Psoas muscle (tissue), 8 donors: ENCODE measurements around the gene FAT1. TPM values are rescaled to one million over a fixed set of nuclear protein-coding genes. Genes with fewer than 3 reads are reported as not detected.

Experiments
- ATAC-seq, 4 donors: fragments of 200-7000 bp; cut with Tn5 transposase; one replicate each; pipeline ENCODE4 v1.9.1; 2020; ENCODE audit warnings: moderate library complexity in 3 of 4, mild to moderate bottlenecking in 2 of 4
- DNase-seq, 2 donors: peaks; one replicate each; pipeline ENCODE4 v3.0.0-alpha.2; 2020
- H3K27ac ChIP-seq: fragments of 200-600 bp; one replicate; pipeline ENCODE4 v1.8.0; 2022
- H3K27me3 ChIP-seq, 3 donors: fragments of 200-600 bp in 1 of 3; one replicate each; pipeline versions ENCODE4 v1.6.1 to v1.8.0; 2013 to 2022; ENCODE audit warnings: low read length in 2 of 3, mild to moderate bottlenecking in 2 of 3, moderate library complexity in 1 of 3; ENCODE audit not compliant: insufficient read depth in 3 of 3
- H3K36me3 ChIP-seq, 2 donors: fragments of 200-600 bp in 1 of 2; one replicate each; pipeline versions ENCODE4 v1.6.1 to v1.8.0; 2013 to 2022; ENCODE audit warnings: low read depth in 1 of 2, mild to moderate bottlenecking in 1 of 2, moderate library complexity in 1 of 2; ENCODE audit not compliant: insufficient read depth in 1 of 2
- H3K4me1 ChIP-seq: fragments of 200-600 bp; one replicate; pipeline ENCODE4 v1.8.0; 2022
- H3K4me3 ChIP-seq: fragments of 200-600 bp; one replicate; pipeline ENCODE4 v1.8.0; 2022; ENCODE audit warnings: mild to moderate bottlenecking
- H3K9me3 ChIP-seq: fragments of 200-600 bp; one replicate; pipeline ENCODE4 v1.8.0; 2022
- WGBS, 3 donors: extraction: QIAGEN DNeasy Blood & Tissue Kit; methylation state at CpG; one replicate each; pipeline versions ENCODE4 v1.1.6 to v1.1.7; 2013; 5-methylcytosine and 5-hydroxymethylcytosine counted together
- intact Hi-C, 2 donors: fragments of 100-400 bp; cut with DNase I; formaldehyde crosslinking; loops; one replicate each; pipeline versions ENCODE4 v1.11.0 to v1.14.2; 2022
- polyA plus RNA-seq, 3 donors: library from polyadenylated mRNA; stranded (reverse); fragments of 200-250 nt; gene quantifications; one replicate each; pipeline ENCODE4 v1.2.3, GENCODE V29; 2013
- total RNA-seq, 4 donors: library from RNA; stranded (reverse); fragmentation: NEBNext Ultra II Directional in 2 of 4; extraction: Animal tissue kit (Norgen Biotek cat#: 25700) in 2 of 4; gene quantifications; one replicate each; pipeline versions ENCODE4 v1.2.1 to v1.2.4, GENCODE V29; 2021 to 2023
- TF ChIP-seq, protein P1 (sequence below): fragments of 200-600 bp; IDR thresholded peaks from one replicate; pipeline ENCODE4 v1.8.0; 2022; ENCODE audit warnings: antibody characterized with exemption
- donor health status: healthy with polysubstance abuse.
- donor health status: DM: no; HTN: no; CAD: no; lungs with moderate emphysema.
- donor health status: Bipolar disorder and iron deficiency.
- donor health status: healthy.
- donor health status: DM: yes; HTN: yes; CAD: no.
- donor health status: DM: no; HTN: no; CAD: no.
- donor health status: DM: no; HTN: no; CAD: no.
- donor health status: DM: yes; HTN: yes; CAD: no.

The FAT1 gene
- total and polyA plus RNA-seq, 7 donors, result 1.8 to 11.5 (median 4.0) TPM

- 26 to 33% (median 30%) methylated on average over 15 of the region's 15 CpGs for WGBS, 3 donors
- intact Hi-C loops, result loop anchor here in 1 of 2 donors (10.0 kb wide), 1 partner anchor 227 kb away; no protein-coding TSS in a partner anchor
- Histone ChIP-seq H3K4me1 (peaks cover 6% of the 10 kb centered on the region), H3K36me3 (no peaks in the 10 kb centered on the region), H3K4me3 (peak overlapping the region; percentile 77), H3K27me3 (peaks cover 0 to 51% (median 24%) of the 10 kb centered on the region in 3 donors), H3K9me3 (no peaks in the 10 kb centered on the region), H3K27ac (no peak overlapping the region)
- no peak for ATAC-seq
- TF ChIP-seq, protein P1, sequence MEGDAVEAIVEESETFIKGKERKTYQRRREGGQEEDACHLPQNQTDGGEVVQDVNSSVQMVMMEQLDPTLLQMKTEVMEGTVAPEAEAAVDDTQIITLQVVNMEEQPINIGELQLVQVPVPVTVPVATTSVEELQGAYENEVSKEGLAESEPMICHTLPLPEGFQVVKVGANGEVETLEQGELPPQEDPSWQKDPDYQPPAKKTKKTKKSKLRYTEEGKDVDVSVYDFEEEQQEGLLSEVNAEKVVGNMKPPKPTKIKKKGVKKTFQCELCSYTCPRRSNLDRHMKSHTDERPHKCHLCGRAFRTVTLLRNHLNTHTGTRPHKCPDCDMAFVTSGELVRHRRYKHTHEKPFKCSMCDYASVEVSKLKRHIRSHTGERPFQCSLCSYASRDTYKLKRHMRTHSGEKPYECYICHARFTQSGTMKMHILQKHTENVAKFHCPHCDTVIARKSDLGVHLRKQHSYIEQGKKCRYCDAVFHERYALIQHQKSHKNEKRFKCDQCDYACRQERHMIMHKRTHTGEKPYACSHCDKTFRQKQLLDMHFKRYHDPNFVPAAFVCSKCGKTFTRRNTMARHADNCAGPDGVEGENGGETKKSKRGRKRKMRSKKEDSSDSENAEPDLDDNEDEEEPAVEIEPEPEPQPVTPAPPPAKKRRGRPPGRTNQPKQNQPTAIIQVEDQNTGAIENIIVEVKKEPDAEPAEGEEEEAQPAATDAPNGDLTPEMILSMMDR, result no peak
- DNase-seq, result no peak
These were observed 3.7 kb upstream of the FAT1 start for GRCh38 chr4:186727169-186727976.

DNA sequence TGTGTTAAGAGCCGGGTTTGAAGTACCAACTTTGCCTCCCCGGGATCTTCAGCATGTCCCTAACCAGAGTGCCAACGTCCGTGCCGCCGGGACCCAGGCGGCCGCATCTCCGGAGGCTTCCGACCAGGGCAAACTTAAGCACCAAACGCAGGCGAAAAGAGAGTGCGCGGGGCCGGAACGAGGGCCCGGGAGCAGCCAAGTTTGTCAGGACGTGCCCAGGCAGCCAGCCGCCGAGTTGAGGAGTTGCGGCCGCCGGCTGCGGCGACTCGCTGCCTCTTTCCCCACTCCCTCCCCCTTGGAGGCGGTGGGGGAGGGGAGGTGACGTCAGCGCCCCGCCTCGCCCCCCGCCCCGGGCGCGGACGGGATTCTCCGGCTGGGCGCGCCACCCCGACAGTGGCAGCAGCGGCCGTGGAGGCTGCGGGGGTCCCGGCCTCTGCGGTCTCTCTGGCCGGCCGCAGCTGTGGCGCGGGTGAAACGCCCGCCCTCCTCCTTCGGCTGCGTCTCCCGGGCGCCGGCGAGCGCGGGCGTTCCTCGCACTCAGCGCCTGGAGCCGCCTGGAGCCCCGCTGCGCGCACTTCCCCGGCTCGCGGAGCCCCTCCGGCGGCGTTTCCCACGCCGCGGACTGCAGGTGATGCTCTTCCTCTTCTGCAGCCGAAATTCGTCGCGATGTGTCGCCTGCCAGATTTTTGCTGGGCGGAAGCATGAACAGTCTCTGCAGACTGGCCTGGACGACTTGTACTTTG is 2.9 kb upstream of the FAT1 start:
- Histone ChIP-seq H3K27ac (peak overlapping the region; percentile 46), H3K36me3 (no peaks in the 10 kb centered on the region), H3K27me3 (peaks cover 0 to 55% (median 24%) of the 10 kb centered on the region in 3 donors), H3K9me3 (no peaks in the 10 kb centered on the region), H3K4me1 (peaks cover 6% of the 10 kb centered on the region), H3K4me3 (peak overlapping the region; percentile 77)
- TF ChIP-seq, protein P1, result no peak
- intact Hi-C loops, result loop anchor here in 1 of 2 donors (10.0 kb wide), 1 partner anchor 228 kb away; no protein-coding TSS in a partner anchor
- DNase-seq (peak; percentile 65 to 70), ATAC-seq (peak; percentile 38 to 55 (median 45))
- WGBS, 3 donors, result 0 to 1% (median 0%) methylated on average over 54 to 82 of the region's 82 CpGs

DNA sequence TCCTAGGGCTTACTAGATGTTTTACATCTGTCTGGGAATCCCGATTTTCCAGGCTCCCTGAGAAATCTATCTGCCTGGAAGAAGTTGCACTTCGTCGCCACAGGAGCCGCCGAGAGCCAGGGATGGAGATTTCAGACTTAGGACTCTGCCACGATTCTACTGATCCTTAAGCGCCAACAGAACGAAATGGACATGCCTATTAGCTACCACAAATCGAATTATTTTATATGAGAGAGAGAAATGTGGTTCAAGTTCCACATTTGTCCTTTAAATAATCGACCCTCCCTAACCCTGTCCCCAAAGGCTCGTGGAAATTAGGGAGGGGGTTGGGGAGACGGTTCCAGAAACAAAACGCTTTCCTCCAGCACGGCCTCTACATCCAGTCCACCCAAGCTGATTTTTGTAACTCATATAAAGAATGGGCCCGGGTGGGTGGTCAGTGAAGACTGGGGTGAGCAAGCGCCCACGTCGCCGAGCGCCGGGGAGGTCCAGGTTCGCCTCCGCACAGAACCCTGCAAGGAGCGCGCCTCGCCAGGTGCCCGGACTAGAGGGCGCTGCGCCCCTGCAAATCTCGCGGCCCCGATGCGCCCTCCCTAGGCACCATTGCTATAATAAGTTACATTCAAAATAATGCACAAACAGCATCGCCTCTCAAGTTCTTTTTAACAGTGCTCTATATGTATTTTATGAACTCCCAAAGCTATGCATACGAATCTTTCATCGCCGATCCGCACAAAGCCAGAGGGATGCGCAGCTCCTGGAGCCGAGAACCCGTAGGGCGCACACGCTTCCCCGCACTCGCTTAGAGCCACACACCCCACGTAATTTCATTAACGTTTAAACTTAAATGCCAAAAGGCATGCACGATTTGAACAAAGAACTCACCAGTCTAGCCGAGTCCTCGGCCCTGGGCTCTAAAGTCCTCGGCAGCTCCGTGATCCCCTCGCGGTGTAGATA is 2.1 kb upstream of the FAT1 start:
- Histone ChIP-seq H3K9me3 (no peaks in the 10 kb centered on the region), H3K27ac (peak overlapping the region; percentile 73), H3K36me3 (no peaks in the 10 kb centered on the region), H3K4me3 (peak overlapping the region; percentile 77), H3K27me3 (peaks cover 0 to 55% (median 24%) of the 10 kb centered on the region in 3 donors), H3K4me1 (peaks cover 6% of the 10 kb centered on the region)
- intact Hi-C loops, result loop anchor here in 1 of 2 donors (10.0 kb wide), 1 partner anchor 229 kb away; no protein-coding TSS in a partner anchor
- 1% methylated on average over 54 of the region's 54 CpGs for WGBS, 3 donors
- TF ChIP-seq, protein P1, result peak; percentile 49
- peak; percentile 65 to 72 for DNase-seq
- ATAC-seq, result peak; percentile 59 to 77 (median 62)

DNA sequence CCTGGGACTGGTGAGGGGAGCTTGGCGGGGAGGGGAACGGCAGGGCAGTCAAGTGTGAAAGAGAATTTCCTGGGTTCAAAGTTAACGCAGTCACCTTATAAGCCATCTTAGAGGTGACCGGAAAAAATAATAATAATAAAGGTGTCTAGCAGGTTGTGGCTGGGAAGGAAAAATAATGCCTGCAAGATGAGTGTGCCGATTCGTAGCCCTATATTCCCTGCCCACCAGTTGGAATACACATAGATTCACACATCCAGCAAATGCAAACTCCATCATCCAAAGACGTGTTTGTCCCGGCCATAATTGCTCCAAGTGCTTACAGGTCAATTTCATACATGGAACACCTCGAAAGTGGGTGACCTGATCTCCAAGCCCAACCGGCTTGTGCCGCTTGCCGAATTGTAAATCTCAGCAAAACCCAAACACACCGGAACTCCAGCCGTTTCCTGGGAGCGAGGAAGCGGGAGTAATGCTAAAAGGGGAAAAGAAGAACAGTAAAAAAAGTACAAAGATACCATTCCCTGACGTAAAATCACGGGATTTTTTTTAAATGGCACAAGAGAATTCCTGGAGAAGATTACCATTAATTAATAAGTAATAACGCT is 1.3 kb upstream of the FAT1 start:
- WGBS, 3 donors, result 1% methylated on average over 19 of the region's 19 CpGs
- intact Hi-C loops, result loop anchor here in 1 of 2 donors (10.0 kb wide), 1 partner anchor 230 kb away; no protein-coding TSS in a partner anchor
- Histone ChIP-seq H3K36me3 (no peaks in the 10 kb centered on the region), H3K4me1 (peaks cover 6% of the 10 kb centered on the region), H3K9me3 (peaks cover 3% of the 10 kb centered on the region), H3K27ac (peak overlapping the region; percentile 73), H3K27me3 (peaks cover 0 to 55% (median 24%) of the 10 kb centered on the region in 3 donors), H3K4me3 (peak overlapping the region; percentile 77)
- DNase-seq (no peak), ATAC-seq (no peak)
- TF ChIP-seq, protein P1, result no peak
